HG02571 (cell line): Measurements from ENCODE around the gene NPIPB12.
"Not testable (repeated sequence)": the region's sequence is repeated elsewhere in the genome, so short reads cannot be mapped to it uniquely, and the experiment has no call there.

ENCODE experiments used
- ATAC-seq: cut with Tn5 transposase; IDR thresholded peaks from one replicate; pipeline ENCODE4 v1.9.1; 2021; ENCODE audit warnings: mild to moderate bottlenecking, moderate library complexity; ENCODE audit not compliant: unreplicated experiment

Gene NPIPB12

DNA sequence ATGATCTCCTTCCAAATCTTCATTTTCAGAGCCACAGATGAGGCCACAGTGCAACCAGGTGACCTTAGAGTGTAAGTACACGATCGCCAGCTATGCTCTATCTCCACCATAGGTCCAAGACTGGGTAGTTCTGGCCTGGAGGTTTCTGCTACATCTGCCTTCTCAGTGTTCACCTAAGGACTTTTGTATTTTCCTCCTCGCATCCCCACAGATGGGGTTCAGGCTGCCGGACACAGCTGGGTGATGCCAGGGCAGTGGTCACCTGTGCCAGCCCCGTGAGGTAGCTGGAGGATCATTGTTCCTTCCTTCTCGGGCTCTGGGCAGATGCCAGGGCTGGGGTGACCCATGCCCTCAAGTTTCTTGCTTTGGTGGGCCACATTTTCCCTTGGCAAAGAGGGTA lies at the start of gene NPIPB12:
Gene NPIPB12, minus strand, starts transcription at position 101 of the 400 bp plus-strand sequence.
- not testable (repeated sequence) for ATAC-seq

GRCh38 chr16:29521520-29521919 lies 15.3 kb upstream of the NPIPB12 start:
- not testable (repeated sequence) for ATAC-seq

- ATAC-seq = not testable (repeated sequence)
These were observed 23.9 kb downstream of the NPIPB12 start for GRCh38 chr16:29482276-29482675.

DNA sequence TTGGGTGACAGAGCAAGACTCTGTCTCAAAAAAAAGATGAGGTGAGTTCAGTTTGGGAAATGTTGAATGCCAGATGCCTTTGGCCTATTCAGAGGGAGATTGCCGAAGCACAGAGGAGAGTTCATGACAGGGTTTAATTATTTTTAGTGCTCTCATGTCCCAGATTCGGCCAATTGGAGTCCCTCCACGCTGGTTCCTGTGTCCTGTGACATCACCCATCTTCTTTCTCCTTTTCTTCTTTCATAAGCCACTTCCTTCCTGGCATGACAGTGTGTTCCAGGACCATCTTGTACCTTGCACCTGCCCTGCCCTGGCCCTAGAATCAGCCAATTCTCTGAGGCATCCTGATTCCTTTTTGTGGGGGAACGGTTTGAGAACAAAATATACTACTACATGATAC lies 34.1 kb downstream of the NPIPB12 start:
- not testable (repeated sequence) for ATAC-seq

DNA sequence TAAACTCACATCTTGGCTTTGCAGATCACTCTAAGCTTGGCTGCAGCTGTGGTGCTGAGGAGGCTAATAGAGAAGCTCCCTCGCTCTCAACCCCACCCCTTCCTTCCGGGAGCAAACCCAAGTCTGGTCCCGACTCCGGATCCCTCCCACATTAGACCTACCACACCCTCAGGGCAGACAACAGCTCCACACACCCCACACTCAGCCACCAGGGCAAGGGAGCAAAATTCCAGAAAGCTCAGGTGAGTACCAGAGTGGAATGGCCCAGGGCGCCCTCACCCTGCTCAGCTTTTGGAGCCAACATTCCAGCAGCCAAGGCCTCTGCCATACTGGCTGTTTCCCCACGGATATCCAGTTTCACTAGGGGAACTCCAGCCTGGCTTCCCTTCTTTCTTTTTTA lies 36.5 kb downstream of the NPIPB12 start:
- not testable (repeated sequence) for ATAC-seq

DNA sequence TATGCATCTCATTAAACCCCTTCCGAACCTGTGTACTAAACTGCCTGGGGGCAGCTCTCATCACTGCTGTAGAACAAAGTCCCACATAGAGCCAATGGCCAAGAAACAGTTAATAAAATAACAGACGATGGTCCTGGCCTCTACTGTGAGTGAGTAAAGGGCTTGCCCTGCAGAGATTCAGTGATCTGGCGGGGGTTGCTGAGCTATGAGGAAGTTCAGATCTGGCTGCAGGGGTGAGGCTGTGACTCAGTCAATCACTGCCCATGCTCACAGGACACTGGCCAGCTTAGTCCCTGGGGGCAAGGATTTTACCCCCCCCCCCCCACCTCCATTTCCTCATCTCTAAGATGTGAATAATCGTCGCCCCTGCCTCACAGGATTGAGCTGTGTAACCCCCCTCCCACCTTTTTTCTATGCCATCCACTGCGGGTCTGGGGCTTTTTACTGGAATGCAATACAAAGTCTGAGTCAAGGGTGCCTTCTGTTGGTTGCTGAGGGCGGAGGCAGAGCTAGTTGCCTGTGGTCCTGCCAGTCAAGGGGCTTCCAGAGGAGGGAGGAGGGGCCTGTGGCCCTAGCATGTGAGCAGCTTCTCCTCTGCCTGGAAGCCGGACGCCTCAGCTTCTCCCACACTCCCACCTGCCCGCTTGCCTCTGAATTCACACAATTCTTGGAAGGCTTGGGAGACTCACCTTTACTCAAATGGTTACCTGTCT lies 38.4 kb downstream of the NPIPB12 start:
- ATAC-seq = not testable (repeated sequence)

DNA sequence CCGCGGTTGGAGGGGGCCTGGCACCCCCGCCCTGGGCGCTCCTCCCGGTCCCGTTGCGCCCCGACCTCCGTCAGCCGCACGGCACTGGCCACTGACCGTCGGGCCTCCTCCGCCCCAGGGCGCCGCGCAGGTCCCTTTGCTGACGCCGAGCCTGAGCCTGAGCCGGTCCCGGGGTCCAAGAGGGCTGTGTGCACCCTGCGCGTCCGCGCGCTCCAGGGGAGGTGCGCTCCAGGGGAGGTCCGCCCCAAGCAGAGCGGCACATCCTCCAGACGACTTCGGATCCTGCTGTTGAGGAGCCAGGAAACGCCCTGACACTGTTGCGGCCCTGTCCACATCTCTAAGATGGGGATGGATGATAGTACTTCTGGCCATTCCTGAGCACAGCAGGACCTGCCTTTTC lies 39.3 kb downstream of the NPIPB12 start:
- not testable (repeated sequence) for ATAC-seq

- not testable (repeated sequence) for ATAC-seq
These were observed 40.0 kb downstream of the NPIPB12 start for GRCh38 chr16:29465985-29466824.

GRCh38 chr16:29460647-29461030 lies 45.6 kb downstream of the NPIPB12 start:
- ATAC-seq = not testable (repeated sequence)

- ATAC-seq = not testable (repeated sequence)
These were observed 46.2 kb downstream of the NPIPB12 start, which contains the start of gene SULT1A4 for GRCh38 chr16:29459706-29460646. Gene SULT1A4 (plus strand): TSS chr16:29459913. CDS start chr16:29461386, 1,473 bp downstream.

DNA sequence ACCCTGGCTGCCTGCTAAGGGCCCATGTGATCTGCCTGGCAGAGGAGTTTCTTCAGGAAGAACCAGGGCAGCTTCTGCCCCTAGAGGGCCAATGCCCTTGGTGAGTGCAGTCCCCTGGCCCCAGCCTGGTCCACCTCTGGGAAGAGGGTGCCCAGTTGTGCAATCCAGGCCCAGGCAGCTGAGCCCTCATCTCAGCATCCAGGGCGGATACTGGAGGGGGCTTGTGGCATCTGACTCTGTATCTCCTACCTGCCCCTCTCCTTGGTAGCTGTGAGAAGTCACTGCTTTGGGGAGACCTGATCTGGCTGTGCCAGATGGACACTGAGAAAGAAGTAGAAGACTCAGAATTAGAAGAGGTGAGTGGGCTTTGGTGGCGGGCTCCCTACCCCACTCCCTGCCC lies 48.5 kb downstream of the NPIPB12 start:
- not testable (repeated sequence) for ATAC-seq

DNA sequence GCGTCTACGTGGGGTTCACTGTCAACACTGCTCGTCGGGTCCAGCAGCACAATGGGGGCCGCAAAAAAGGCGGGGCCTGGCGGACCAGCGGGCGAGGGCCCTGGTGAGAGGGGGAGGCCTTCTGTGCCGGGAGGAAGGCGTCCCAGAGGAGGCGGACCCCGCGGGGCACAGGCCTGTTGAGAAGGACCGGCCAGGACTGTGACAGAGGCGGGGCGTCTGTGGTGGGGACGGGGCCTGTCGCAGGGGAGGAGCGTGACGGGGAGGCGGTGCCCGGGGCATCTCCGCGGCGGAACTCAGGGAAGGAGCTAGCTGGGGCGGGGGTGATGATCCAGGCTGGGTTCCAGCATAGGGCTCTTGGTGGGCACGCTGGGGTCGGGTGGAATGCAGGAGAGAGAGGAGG lies 51.4 kb downstream of the NPIPB12 start:
- ATAC-seq = peak; percentile 61

DNA sequence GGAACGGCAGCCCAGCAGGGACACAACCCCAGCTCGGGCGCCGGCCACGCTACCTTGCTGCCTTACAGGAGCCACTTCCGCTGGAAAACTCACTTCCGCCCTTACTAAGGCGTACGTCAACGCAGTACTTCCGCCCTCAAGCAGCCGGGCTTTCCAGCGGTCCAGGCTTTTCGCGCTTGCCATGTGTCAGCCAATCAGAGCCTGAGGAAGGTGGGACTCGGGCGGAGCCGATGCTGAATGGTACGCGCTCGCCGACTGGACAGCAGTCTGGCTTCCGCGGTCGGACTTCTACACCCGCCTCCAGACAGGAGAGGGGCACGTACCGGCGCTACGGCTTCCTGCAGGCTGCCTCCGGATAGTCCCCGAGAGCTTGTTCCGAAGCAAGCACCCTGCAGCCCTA lies 51.9 kb downstream of the NPIPB12 start, which contains the start of the genes BOLA2 and SLX1B:
Gene BOLA2, minus strand, starts transcription at position 83 of the 400 bp plus-strand sequence. CDS start 98 bp downstream, outside the sequence.
Gene SLX1B, plus strand, starts transcription at position 265 of the 400 bp plus-strand sequence.
- ATAC-seq = peak; percentile 85

GRCh38 chr16:29453754-29454153 lies 52.5 kb downstream of the NPIPB12 start:
- ATAC-seq = peak; percentile 1
